Panc1 (cell line): ENCODE measurements around the gene CRNKL1. TPM values are rescaled to one million over a fixed set of nuclear protein-coding genes. Genes with fewer than 3 reads are reported as not detected.

Source experiments
- ATAC-seq: fragments of 200-7000 bp; cut with Tn5 transposase; 2 replicates; pipeline ENCODE4 v1.9.1; 2020; ENCODE audit warnings: mild to moderate bottlenecking, moderate library complexity
- BruUV-seq: library from RNA; stranded (reverse); fragments of 400-500 nt; replicated peaks from 2 replicates; lab custom pipeline; 2021; lab: Mats Ljungman, UMichigan
- CTCF ChIA-PET: fragments of 300-600 bp; sonication (Branson Sonifier 250); formaldehyde crosslinking; loops from one replicate; lab custom pipeline; 2022; ENCODE audit warnings: antibody characterized with exemption; lab: Charles Lee
- POLR2A ChIA-PET: fragments of 300-600 bp; sonication (Branson Sonifier 250); formaldehyde crosslinking; loops from one replicate; lab custom pipeline; 2022; ENCODE audit warnings: antibody characterized with exemption; lab: Charles Lee
- DNase-seq: peaks from one replicate; pipeline ENCODE4 v3.0.0-alpha.2; 2010; ENCODE audit warnings: low read depth, low spot score
- H3K27ac ChIP-seq: 2 replicates; pipeline ENCODE4 v1.5.1; 2011; ENCODE audit warnings: mild to moderate bottlenecking, low read length, inconsistent platforms
- H3K27me3 ChIP-seq: fragments of 200-500 bp; sonication (Bioruptor generic); 2 replicates; pipeline ENCODE4 v1.6.0; 2014; ENCODE audit warnings: low read length, inconsistent platforms; ENCODE audit not compliant: control insufficient read depth, insufficient read depth
- H3K36me3 ChIP-seq: fragments of 200-500 bp; sonication (Bioruptor generic); 2 replicates; pipeline ENCODE4 v1.5.1; 2014; ENCODE audit warnings: inconsistent platforms, mild to moderate bottlenecking, low read length, moderate library complexity; ENCODE audit not compliant: control insufficient read depth, insufficient read depth
- H3K4me1 ChIP-seq: 2 replicates; pipeline ENCODE4 v1.5.1; 2011; ENCODE audit warnings: inconsistent platforms, mild to moderate bottlenecking, low read length, moderate library complexity; ENCODE audit not compliant: control insufficient read depth, insufficient read depth
- H3K4me3 ChIP-seq, 2 experiments: 2 replicates each; pipeline ENCODE4 v1.5.1; 2011 to 2012; ENCODE audit warnings: low read depth in 2 of 2, low read length in 2 of 2, mild to moderate bottlenecking in 2 of 2, inconsistent platforms in 1 of 2, moderate library complexity in 1 of 2
- H3K9me3 ChIP-seq: fragments of 200-500 bp; sonication (Bioruptor generic); 2 replicates; pipeline ENCODE4 v1.5.1; 2014; ENCODE audit warnings: low read depth, mild to moderate bottlenecking, inconsistent platforms, low read length, moderate library complexity; ENCODE audit not compliant: control insufficient read depth, insufficient read depth
- CTCF ChIP-seq: fragments of 450-650 bp; IDR thresholded peaks from 2 replicates; pipeline ENCODE4 v1.5.1; 2017; ENCODE audit warnings: mild to moderate bottlenecking
- POLR2AphosphoS5 ChIP-seq: IDR thresholded peaks from 2 replicates; pipeline ENCODE4 v1.6.1; 2012; ENCODE audit warnings: mild to moderate bottlenecking, low read depth, low read length, moderate library complexity
- SIN3A ChIP-seq: IDR thresholded peaks from 2 replicates; pipeline ENCODE4 v1.6.1; 2012; ENCODE audit warnings: low read depth, mild to moderate bottlenecking, low read length, moderate library complexity, borderline replicate concordance; ENCODE audit not compliant: insufficient read depth
- TCF7L2 ChIP-seq: IDR thresholded peaks from 2 replicates; pipeline ENCODE4 v1.6.1; 2011; ENCODE audit warnings: mild to moderate bottlenecking, low read depth, low read length, inconsistent platforms
- in situ Hi-C: cut with HindIII; loops from 2 replicates; pipeline ENCODE4 v1.10.0; 2016; ENCODE audit warnings: low sequenced_read_pairs, low pct_unique_long_range_greater_than_20kb
- intact Hi-C: fragments of 100-400 bp; cut with micrococcal nuclease; formaldehyde crosslinking; loops from one replicate; pipeline ENCODE4 v1.10.0; 2022; ENCODE audit not compliant: unreplicated experiment
- total RNA-seq: library from RNA; stranded (reverse); gene quantifications from one replicate; pipeline ENCODE4 v1.2.1, GENCODE V29; 2021; ENCODE audit not compliant: unreplicated experiment
- TF ChIP-seq, protein P1 (sequence below), 2 experiments: IDR thresholded peaks; 2 replicates each; pipeline ENCODE4 v1.6.1; 2011 to 2012; ENCODE audit warnings: low read depth in 2 of 2, control low read depth in 1 of 2, low read length in 1 of 2, mild to moderate bottlenecking in 1 of 2, moderate library complexity in 1 of 2; ENCODE audit not compliant: insufficient read depth in 1 of 2

Gene CRNKL1
- total RNA-seq, 1 experiment from 2014 or later: 16.4 TPM

GRCh38 chr20:19995220-19995863 lies 56.9 kb downstream of the CRNKL1 start:
- ChIA-PET CTCF (interaction anchor here (0.6 to 0.7 kb wide), 3 partner anchors 38 to 1574 kb away, joined by 6 to 9 read pairs (median 6); no protein-coding TSS in a partner anchor), POLR2A (no interaction called here)
- no peaks in the 10 kb centered on the region for H3K9me3 ChIP-seq
- H3K4me1 ChIP-seq: peaks cover 57% of the 10 kb centered on the region
- H3K27ac ChIP-seq: peak overlapping the region; percentile 99
- in situ Hi-C loops (no loop called here), intact Hi-C loops (loop anchor here (1.0 kb wide), 1 partner anchor 210 kb away; no protein-coding TSS in a partner anchor)
- BruUV-seq: no TSS peak
- TF ChIP-seq POLR2AphosphoS5 (no peak), CTCF (peak; percentile 82; the same call in 1 of the 2 replicates), SIN3A (no peak)
- peaks cover 7% of the 10 kb centered on the region for H3K36me3 ChIP-seq
- DNase-seq: no peak
- ATAC-seq: no peak
- H3K4me3 ChIP-seq: no peak overlapping the region
- no peaks in the 10 kb centered on the region for H3K27me3 ChIP-seq

GRCh38 chr20:19993958-19994669 lies 58.2 kb downstream of the CRNKL1 start:
- in situ Hi-C loops (no loop called here), intact Hi-C loops (no loop called here)
- DNase-seq (no peak), ATAC-seq (peak; percentile 64)
- Histone ChIP-seq H3K27ac (peak overlapping the region; percentile 99), H3K27me3 (no peaks in the 10 kb centered on the region), H3K4me1 (peaks cover 54% of the 10 kb centered on the region), H3K9me3 (no peaks in the 10 kb centered on the region), H3K36me3 (peaks cover 7% of the 10 kb centered on the region), H3K4me3 (peak overlapping the region; percentile 27 to 52; a peak in 2 of 4 replicates)
- ChIA-PET POLR2A (interaction anchor here (0.6 to 1.1 kb wide), 3 partner anchors 235 to 301 kb away, joined by 3 to 10 read pairs (median 3); no protein-coding TSS in a partner anchor), CTCF (interaction anchor here (0.6 to 1.5 kb wide), 4 partner anchors 22 to 1573 kb away, joined by 3 to 9 read pairs (median 4); no protein-coding TSS in a partner anchor)
- TF ChIP-seq SIN3A (no peak), POLR2AphosphoS5 (no peak), CTCF (no peak), TCF7L2 (no peak)
- TF ChIP-seq, protein P1, sequence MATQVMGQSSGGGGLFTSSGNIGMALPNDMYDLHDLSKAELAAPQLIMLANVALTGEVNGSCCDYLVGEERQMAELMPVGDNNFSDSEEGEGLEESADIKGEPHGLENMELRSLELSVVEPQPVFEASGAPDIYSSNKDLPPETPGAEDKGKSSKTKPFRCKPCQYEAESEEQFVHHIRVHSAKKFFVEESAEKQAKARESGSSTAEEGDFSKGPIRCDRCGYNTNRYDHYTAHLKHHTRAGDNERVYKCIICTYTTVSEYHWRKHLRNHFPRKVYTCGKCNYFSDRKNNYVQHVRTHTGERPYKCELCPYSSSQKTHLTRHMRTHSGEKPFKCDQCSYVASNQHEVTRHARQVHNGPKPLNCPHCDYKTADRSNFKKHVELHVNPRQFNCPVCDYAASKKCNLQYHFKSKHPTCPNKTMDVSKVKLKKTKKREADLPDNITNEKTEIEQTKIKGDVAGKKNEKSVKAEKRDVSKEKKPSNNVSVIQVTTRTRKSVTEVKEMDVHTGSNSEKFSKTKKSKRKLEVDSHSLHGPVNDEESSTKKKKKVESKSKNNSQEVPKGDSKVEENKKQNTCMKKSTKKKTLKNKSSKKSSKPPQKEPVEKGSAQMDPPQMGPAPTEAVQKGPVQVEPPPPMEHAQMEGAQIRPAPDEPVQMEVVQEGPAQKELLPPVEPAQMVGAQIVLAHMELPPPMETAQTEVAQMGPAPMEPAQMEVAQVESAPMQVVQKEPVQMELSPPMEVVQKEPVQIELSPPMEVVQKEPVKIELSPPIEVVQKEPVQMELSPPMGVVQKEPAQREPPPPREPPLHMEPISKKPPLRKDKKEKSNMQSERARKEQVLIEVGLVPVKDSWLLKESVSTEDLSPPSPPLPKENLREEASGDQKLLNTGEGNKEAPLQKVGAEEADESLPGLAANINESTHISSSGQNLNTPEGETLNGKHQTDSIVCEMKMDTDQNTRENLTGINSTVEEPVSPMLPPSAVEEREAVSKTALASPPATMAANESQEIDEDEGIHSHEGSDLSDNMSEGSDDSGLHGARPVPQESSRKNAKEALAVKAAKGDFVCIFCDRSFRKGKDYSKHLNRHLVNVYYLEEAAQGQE (IDR thresholded peaks at IDR 0.05; ENCODE audit: insufficient read depth in 1 of 2, low read depth in 2 of 2, low read length in 1 of 2): no peak
- no TSS peak for BruUV-seq
